Measurements from ENCODE around the gene NPC1L1.

NPC1L1 gene

GRCh38 chr7:44470628-44471245, 70.4 kb downstream of the NPC1L1 start:
- no peak for DNase-seq

GRCh38 chr7:44470135-44470479, 71.0 kb downstream of the NPC1L1 start:
- no peak for DNase-seq

- DNase-seq = no peak
These were observed 71.5 kb downstream of the NPC1L1 start for GRCh38 chr7:44469461-44470134.

DNA sequence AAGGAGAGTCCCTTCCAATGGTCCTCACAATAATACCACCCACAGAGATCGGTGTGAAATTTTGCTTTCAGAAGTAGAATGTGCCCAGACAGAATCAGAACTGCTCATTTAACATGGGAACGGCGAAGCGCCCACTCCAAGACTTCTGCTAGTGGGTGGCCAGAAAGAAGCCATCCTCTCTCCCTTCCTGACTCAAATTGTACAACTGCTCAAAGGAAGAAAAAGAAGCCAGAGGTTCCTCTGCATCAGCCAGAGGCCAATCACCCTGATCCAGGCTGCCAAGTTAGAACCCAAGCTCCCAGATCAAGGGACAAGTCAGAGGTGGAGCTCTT, 73.9 kb downstream of the NPC1L1 start:
- DNase-seq = no peak

DNA sequence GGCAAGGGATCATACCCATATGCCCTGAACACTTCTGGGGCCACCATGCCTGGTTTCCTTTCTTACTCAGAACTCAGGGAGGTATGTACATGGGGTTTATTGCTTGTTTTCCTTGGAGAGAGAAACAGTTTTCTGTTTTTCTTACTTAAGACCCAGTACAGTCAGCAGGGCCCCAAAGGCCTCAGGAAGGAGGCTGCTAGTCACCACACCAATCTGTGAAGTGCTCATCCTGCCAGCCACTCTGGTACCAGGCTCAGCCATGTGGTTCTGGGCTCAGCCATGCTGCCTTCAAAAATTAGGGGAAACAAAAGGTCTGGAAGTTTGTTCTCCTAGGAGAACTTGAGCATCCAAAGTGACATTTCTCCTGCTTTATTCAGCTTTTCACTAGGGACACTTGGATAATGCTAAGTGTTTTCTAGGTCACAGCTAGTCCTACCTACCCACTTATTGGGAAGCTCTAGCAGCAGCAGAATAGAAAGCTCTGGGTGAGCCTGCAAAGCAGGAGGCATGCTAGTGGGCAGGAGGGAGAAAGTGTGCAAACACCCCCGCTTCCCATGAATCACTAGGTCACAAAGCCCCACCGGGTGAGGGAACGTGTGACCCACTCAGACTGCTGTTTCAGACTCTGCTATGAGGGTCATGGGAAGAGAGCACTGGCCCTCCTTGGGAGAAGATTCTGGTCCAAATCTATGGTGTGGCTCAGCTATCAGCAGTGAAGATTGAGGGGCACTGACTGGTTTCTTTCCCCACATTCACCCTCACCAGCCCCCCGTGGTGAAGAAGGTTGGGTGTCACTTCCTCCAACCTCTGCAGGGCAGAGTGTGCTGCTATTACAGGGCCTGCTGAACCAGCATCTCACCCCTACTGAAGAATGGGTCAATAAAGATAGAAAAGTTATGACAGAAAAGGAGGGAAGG, 74.6 kb downstream of the NPC1L1 start:
- no peak for DNase-seq

GRCh38 chr7:44465490-44465889, 75.6 kb downstream of the NPC1L1 start:
- DNase-seq = no peak

- no peak for DNase-seq
These were observed 77.8 kb downstream of the NPC1L1 start for GRCh38 chr7:44463169-44463808.

All from activated naive CD4-positive, alpha-beta T cell (primary cell).